Activated naive CD4-positive, alpha-beta T cell treated with anti-CD3 and anti-CD28 coated beads, Interleukin-2, amount 50 U/mL, for 24 hours (primary cell): ENCODE results near the gene CCDC83.

Experiments
- H3K27ac Mint-ChIP-seq: one replicate; pipeline ENCODE4 v1.8.0; 2021; ENCODE audit warnings: mild to moderate bottlenecking, mixed read lengths
- H3K27me3 Mint-ChIP-seq: one replicate; pipeline ENCODE4 v1.8.0; 2021; ENCODE audit warnings: mixed read lengths
- H3K36me3 Mint-ChIP-seq: one replicate; pipeline ENCODE4 v1.8.0; 2021; ENCODE audit warnings: mixed read lengths
- H3K4me1 Mint-ChIP-seq: one replicate; pipeline ENCODE4 v1.8.0; 2021; ENCODE audit warnings: mixed read lengths
- H3K4me3 Mint-ChIP-seq: one replicate; pipeline ENCODE4 v1.8.0; 2021; ENCODE audit warnings: mild to moderate bottlenecking, mixed read lengths
- H3K9me3 Mint-ChIP-seq: one replicate; pipeline ENCODE4 v1.8.0; 2021; ENCODE audit warnings: mixed read lengths

Gene CCDC83

GRCh38 chr11:85960678-85961077 is 105.5 kb downstream of the CCDC83 start:
- no peak overlapping the region for H3K4me3 Mint-ChIP-seq
- H3K27me3 Mint-ChIP-seq: no peaks in the 10 kb centered on the region

GRCh38 chr11:85961130-85961529 is 105.9 kb downstream of the CCDC83 start:
- Mint-ChIP-seq H3K27ac (peak overlapping the region; percentile 55), H3K4me3 (no peak overlapping the region), H3K4me1 (peaks cover 4% of the 10 kb centered on the region), H3K9me3 (no peaks in the 10 kb centered on the region), H3K27me3 (no peaks in the 10 kb centered on the region), H3K36me3 (peaks cover 49% of the 10 kb centered on the region)

More at GRCh38 chr11:85960678-85961077, 105.5 kb downstream of the CCDC83 start:
- Mint-ChIP-seq H3K9me3 (no peaks in the 10 kb centered on the region), H3K27ac (peak overlapping the region; percentile 43), H3K36me3 (peaks cover 48% of the 10 kb centered on the region), H3K4me1 (peaks cover 4% of the 10 kb centered on the region)

- Mint-ChIP-seq H3K27ac (no peak overlapping the region), H3K9me3 (no peaks in the 10 kb centered on the region), H3K27me3 (no peaks in the 10 kb centered on the region), H3K4me1 (peaks cover 4% of the 10 kb centered on the region), H3K4me3 (no peak overlapping the region), H3K36me3 (peaks cover 43% of the 10 kb centered on the region)
Measured at GRCh38 chr11:85961930-85962363, 106.8 kb downstream of the CCDC83 start.

- Mint-ChIP-seq H3K9me3 (no peaks in the 10 kb centered on the region), H3K4me1 (peaks cover 17% of the 10 kb centered on the region), H3K36me3 (peaks cover 32% of the 10 kb centered on the region), H3K4me3 (no peak overlapping the region), H3K27me3 (no peaks in the 10 kb centered on the region), H3K27ac (no peak overlapping the region)
Measured at GRCh38 chr11:85965202-85965601, 110.0 kb downstream of the CCDC83 start.

GRCh38 chr11:85967457-85967856 is 112.3 kb downstream of the CCDC83 start:
- Mint-ChIP-seq H3K27ac (peak overlapping the region; percentile 15), H3K4me3 (no peak overlapping the region), H3K36me3 (peaks cover 19% of the 10 kb centered on the region), H3K27me3 (no peaks in the 10 kb centered on the region), H3K4me1 (peaks cover 13% of the 10 kb centered on the region), H3K9me3 (no peaks in the 10 kb centered on the region)
